IPS-20b (cell line): ENCODE results near the gene DDAH2.

Experiments used
- H3K27ac ChIP-seq: one replicate; pipeline ENCODE4 v1.5.1; 2013; ENCODE audit warnings: low read length
- H3K27me3 ChIP-seq: 2 replicates; pipeline ENCODE4 v1.6.1; 2013; ENCODE audit warnings: mild to moderate bottlenecking, low read length, inconsistent platforms; ENCODE audit not compliant: insufficient read depth
- H3K36me3 ChIP-seq: 2 replicates; pipeline ENCODE4 v1.6.1; 2013; ENCODE audit warnings: low read depth, mild to moderate bottlenecking, inconsistent platforms, low read length, moderate library complexity; ENCODE audit not compliant: insufficient read depth
- H3K4me1 ChIP-seq: 2 replicates; pipeline ENCODE4 v1.6.1; 2013; ENCODE audit warnings: mild to moderate bottlenecking, control low read depth, inconsistent platforms, low read length, moderate library complexity; ENCODE audit not compliant: insufficient read depth
- H3K4me3 ChIP-seq: 2 replicates; pipeline ENCODE4 v1.5.1; 2013; ENCODE audit warnings: mild to moderate bottlenecking, low read length, inconsistent platforms
- H3K9ac ChIP-seq: 2 replicates; pipeline ENCODE4 v1.6.1; 2013; ENCODE audit warnings: low read depth, mild to moderate bottlenecking, inconsistent platforms, low read length, moderate library complexity
- H3K9me3 ChIP-seq: 2 replicates; pipeline ENCODE4 v1.6.1; 2013; ENCODE audit warnings: mild to moderate bottlenecking, low read depth, low read length, inconsistent platforms; ENCODE audit not compliant: insufficient read depth

Gene DDAH2

GRCh38 chr6:31727717-31728671 lies 1.1 kb downstream of the DDAH2 start:
- no peaks in the 10 kb centered on the region for H3K27me3 ChIP-seq
- H3K4me3 ChIP-seq, result peak overlapping the region; percentile 82; the same call in 1 of the 2 replicates
- peaks cover 52% of the 10 kb centered on the region for H3K36me3 ChIP-seq
- no peak overlapping the region for H3K27ac ChIP-seq
- H3K9ac ChIP-seq, result no peak overlapping the region
- no peaks in the 10 kb centered on the region for H3K9me3 ChIP-seq
- peaks cover 3% of the 10 kb centered on the region; the same call in 1 of the 2 replicates for H3K4me1 ChIP-seq

GRCh38 chr6:31727034-31727716 lies 1.9 kb downstream of the DDAH2 start:
- H3K27me3 ChIP-seq, result no peaks in the 10 kb centered on the region
- H3K9me3 ChIP-seq, result no peaks in the 10 kb centered on the region

DNA sequence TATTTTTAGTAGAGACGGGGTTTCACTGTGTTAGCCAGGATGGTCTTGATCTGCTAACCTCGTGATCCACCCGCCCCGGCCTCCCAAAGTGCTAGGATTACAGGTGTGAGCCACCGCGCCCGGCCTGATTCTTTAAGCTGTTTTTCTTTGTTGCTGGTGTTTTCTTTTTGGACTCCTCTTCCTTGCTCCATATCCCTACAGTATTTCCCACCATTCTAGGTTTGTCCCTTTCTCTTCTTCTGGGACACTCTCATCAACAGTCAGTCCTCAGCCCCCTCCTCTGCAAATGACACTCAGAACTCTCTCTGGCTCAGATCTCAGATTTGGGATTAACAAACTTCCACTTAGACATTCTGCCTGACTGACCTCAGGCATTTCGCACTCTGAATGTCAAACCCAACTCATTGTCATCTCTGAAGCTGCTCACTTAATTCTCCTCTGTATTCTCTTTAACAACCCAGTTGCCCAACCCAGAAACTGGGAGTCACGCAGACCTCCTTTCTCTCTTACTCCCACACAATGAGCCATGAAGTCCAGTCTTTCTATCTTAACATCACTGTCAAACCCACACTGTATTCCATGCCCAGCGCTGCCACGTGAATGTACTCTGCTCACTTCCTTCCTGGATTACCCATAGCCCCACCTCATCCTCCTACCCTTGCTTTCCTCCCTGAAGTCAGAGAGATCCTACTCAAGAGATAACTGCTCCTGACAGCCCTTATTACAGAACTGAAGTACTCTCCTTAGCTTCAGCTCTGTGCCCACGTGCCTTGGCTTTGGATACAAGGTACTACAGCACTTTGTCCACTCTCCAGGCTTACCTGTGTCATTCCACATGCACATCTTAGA lies 3.4 kb downstream of the DDAH2 start:
- peaks cover 3% of the 10 kb centered on the region; the same call in 1 of the 2 replicates for H3K4me1 ChIP-seq
- no peak overlapping the region for H3K27ac ChIP-seq
- no peak overlapping the region for H3K9ac ChIP-seq
- peaks cover 29% of the 10 kb centered on the region for H3K36me3 ChIP-seq
- no peaks in the 10 kb centered on the region for H3K9me3 ChIP-seq
- H3K27me3 ChIP-seq, result no peaks in the 10 kb centered on the region
- H3K4me3 ChIP-seq, result no peak overlapping the region

More at GRCh38 chr6:31727034-31727716, 1.9 kb downstream of the DDAH2 start:
- Histone ChIP-seq H3K27ac (no peak overlapping the region), H3K9ac (no peak overlapping the region), H3K36me3 (peaks cover 43% of the 10 kb centered on the region), H3K4me3 (no peak overlapping the region), H3K4me1 (peaks cover 3% of the 10 kb centered on the region; the same call in 1 of the 2 replicates)

DNA sequence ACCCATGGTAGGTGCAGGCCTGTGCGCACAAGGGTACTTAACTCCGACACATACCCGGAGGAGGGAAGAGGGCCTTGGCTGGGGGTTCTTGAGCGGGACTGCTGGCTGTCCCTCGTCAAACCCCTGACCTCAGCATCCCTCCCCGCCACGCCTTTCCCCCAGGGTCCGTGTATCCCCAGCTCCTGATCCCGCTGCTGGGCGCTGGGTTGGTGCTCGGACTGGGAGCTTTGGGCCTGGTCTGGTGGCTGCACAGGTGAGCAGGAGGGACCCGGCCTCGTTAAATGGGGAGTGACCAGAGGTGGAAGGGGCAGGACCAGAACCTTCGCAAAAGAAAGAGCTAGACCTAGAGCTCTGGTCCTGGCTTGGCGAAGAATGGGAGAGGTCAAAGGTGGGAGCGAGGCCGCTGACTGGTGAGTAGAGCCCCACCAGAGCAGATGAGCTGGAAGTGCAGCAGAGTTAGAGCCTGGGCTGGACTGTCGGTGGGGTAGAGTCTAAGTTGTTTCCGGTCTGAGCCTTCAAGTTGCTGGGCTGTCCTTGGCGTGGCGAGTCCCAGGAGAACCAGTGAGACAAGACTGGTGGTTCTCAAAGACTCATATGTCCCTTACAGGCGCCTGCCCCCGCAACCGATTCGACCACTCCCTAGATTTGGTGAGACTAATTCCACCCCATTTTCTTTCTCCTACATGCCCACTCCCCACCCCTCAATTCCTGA lies 5.0 kb downstream of the DDAH2 start:
- H3K4me3 ChIP-seq, result no peak overlapping the region
- H3K4me1 ChIP-seq, result peaks cover 3% of the 10 kb centered on the region; the same call in 1 of the 2 replicates
- no peaks in the 10 kb centered on the region for H3K9me3 ChIP-seq
- H3K9ac ChIP-seq, result no peak overlapping the region
- H3K36me3 ChIP-seq, result peaks cover 25% of the 10 kb centered on the region
- H3K27me3 ChIP-seq, result no peaks in the 10 kb centered on the region
- H3K27ac ChIP-seq, result no peak overlapping the region

- no peaks in the 10 kb centered on the region for H3K9me3 ChIP-seq
- H3K4me1 ChIP-seq, result 0 out of 2 replicates have a peak, but pooled peaks cover 3% of the 10 kb centered on the region
- no peak within 1 kb of the TSS for H3K27ac ChIP-seq
- no peak within 1 kb of the TSS for H3K4me3 ChIP-seq
- H3K36me3 ChIP-seq, result peaks cover 25% of the 10 kb centered on the region
- H3K9ac ChIP-seq, result no peak within 1 kb of the TSS
- H3K27me3 ChIP-seq, result no peaks in the 10 kb centered on the region
Observed at GRCh38 chr6:31723245-31723979, 5.7 kb downstream of the DDAH2 start, which contains the start of gene MPIG6B. Gene MPIG6B, plus strand, starts transcription at chr6:31723373. Its CDS starts 11 bp downstream, at chr6:31723384.

GRCh38 chr6:31722173-31722572 lies 6.9 kb downstream of the DDAH2 start:
- H3K4me3 ChIP-seq, result no peak overlapping the region
- H3K36me3 ChIP-seq, result peaks cover 16% of the 10 kb centered on the region
- H3K9ac ChIP-seq, result no peak overlapping the region
- no peaks in the 10 kb centered on the region for H3K9me3 ChIP-seq
- no peak overlapping the region for H3K27ac ChIP-seq
- H3K27me3 ChIP-seq, result no peaks in the 10 kb centered on the region
- peaks cover 10% of the 10 kb centered on the region; the same call in 1 of the 2 replicates for H3K4me1 ChIP-seq

- Histone ChIP-seq H3K4me1 (peaks cover 10% of the 10 kb centered on the region; the same call in 1 of the 2 replicates), H3K4me3 (no peak within 1 kb of the TSS), H3K27ac (no peak within 1 kb of the TSS), H3K36me3 (peaks cover 9% of the 10 kb centered on the region), H3K9ac (no peak within 1 kb of the TSS), H3K27me3 (no peaks in the 10 kb centered on the region), H3K9me3 (no peaks in the 10 kb centered on the region)
Observed at GRCh38 chr6:31721351-31722020, 7.6 kb downstream of the DDAH2 start, which contains the start of gene LY6G6C. Gene LY6G6C, minus strand, starts transcription at chr6:31721746. Its CDS starts 67 bp downstream, at chr6:31721679.

DNA sequence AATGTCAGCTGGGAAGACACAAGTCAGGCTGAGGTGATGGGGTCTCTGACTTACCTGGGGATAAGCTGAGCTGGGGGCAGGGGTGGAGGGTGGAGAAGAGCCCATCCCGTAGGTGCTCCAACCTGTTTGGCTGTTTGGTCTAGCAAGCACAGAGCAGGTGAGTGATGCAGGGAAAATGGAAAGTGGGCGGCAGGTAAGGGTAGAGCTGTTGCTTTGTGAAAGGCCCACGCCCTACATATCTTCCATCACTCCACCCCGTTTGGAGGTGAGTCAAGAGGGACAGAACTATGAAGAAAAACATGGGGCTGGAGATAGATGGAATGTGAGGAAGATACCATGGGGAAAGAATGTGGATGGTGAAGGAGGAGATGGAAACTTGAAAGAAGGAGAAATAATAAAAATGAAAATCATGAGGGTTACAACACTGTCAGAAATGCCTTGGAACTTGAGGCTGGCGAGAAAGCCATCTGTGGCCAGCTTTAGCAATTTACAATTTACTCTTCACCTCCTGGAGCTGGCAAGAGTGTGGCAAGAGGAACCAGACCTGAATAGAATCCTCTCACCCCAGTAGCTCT lies 8.8 kb downstream of the DDAH2 start:
- no peaks in the 10 kb centered on the region for H3K27me3 ChIP-seq
- no peak overlapping the region for H3K9ac ChIP-seq
- no peak overlapping the region for H3K27ac ChIP-seq

DNA sequence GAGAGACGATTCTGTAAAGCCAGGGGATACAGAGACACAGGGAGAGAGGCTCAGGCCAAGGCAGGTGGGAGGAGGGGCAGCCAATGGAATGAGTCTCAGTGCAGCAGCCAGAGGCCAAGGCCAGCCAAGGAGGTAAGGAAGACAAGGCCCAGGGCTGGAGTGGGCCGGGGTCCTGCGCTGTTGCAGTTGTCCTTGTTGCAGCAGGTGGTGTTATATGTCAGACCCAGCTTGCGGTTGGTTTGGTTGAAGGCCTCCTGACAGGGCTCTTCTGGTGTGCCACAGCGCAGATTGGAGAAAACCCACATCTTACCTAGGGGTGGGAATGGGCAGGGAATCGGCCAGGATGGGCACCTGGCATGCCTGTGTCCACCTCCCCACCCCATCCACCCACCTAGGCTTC lies 10.1 kb downstream of the DDAH2 start:
- no peak overlapping the region for H3K9ac ChIP-seq
- peaks cover 21% of the 10 kb centered on the region; the same call in 1 of the 2 replicates for H3K4me1 ChIP-seq
- no peaks in the 10 kb centered on the region for H3K36me3 ChIP-seq
- H3K4me3 ChIP-seq, result no peak overlapping the region
- no peaks in the 10 kb centered on the region for H3K9me3 ChIP-seq
- no peaks in the 10 kb centered on the region for H3K27me3 ChIP-seq
- H3K27ac ChIP-seq, result no peak overlapping the region

More for the DNA sequence above, 8.8 kb downstream of the DDAH2 start:
- Histone ChIP-seq H3K4me3 (no peak overlapping the region), H3K9me3 (no peaks in the 10 kb centered on the region), H3K36me3 (no peaks in the 10 kb centered on the region), H3K4me1 (peaks cover 10% of the 10 kb centered on the region; the same call in 1 of the 2 replicates)
